CD14-positive monocyte (primary cell): ENCODE measurements around the gene OR5F1. TPM values are rescaled to one million over a fixed set of nuclear protein-coding genes. Genes with fewer than 3 reads are reported as not detected.

Experiments
- DNase-seq, 3 donors: peaks; one replicate each; pipeline ENCODE4 v3.0.0-alpha.2; 2011 to 2022
- H2AFZ ChIP-seq: 2 replicates; pipeline ENCODE4 v1.6.0; 2012; ENCODE audit warnings: mild to moderate bottlenecking, low read depth, low read length, inconsistent platforms; ENCODE audit not compliant: insufficient read depth, poor library complexity, severe bottlenecking
- H3K27ac ChIP-seq, 2 donors: 1 replicate in 1 of 2; 2 replicates in 1 of 2; pipeline ENCODE4 v1.5.1; 2012 to 2013; ENCODE audit warnings: low read length in 2 of 2, control low read depth in 1 of 2, inconsistent platforms in 1 of 2, low read depth in 1 of 2, mild to moderate bottlenecking in 1 of 2
- H3K27me3 ChIP-seq, 2 donors: one replicate each; pipeline versions ENCODE4 v1.6.0 to v1.6.1; 2011 to 2013; ENCODE audit warnings: low read length in 2 of 2; ENCODE audit not compliant: control insufficient read depth in 2 of 2, insufficient read depth in 2 of 2
- H3K36me3 ChIP-seq, 2 donors: replicated peaks in 1 of 2; 1 replicate in 1 of 2; 2 replicates in 1 of 2; pipeline versions ENCODE4 v1.5.1 to v1.6.1; 2012 to 2013; ENCODE audit warnings: low read length in 2 of 2, control low read depth in 1 of 2, inconsistent platforms in 1 of 2, mild to moderate bottlenecking in 1 of 2; ENCODE audit not compliant: insufficient read depth in 2 of 2, control insufficient read depth in 1 of 2
- H3K4me1 ChIP-seq, 2 donors: 1 replicate in 1 of 2; 2 replicates in 1 of 2; pipeline versions ENCODE4 v1.5.1 to v1.6.1; 2012 to 2013; ENCODE audit warnings: low read length in 2 of 2, control low read depth in 1 of 2, inconsistent platforms in 1 of 2, mild to moderate bottlenecking in 1 of 2, moderate library complexity in 1 of 2; ENCODE audit not compliant: insufficient read depth in 2 of 2, control insufficient read depth in 1 of 2
- H3K4me2 ChIP-seq: replicated peaks from 2 replicates; pipeline ENCODE3; 2012; ENCODE audit warnings: low read length, moderate library complexity, mild to moderate bottlenecking; ENCODE audit not compliant: poor library complexity, severe bottlenecking; ENCODE audit errors: extremely low read depth
- H3K4me3 ChIP-seq, 3 experiments: fragments of 200-600 bp in 1 of 3; sonication (generic) in 1 of 3; replicated peaks in 1 of 3; 1 replicate in 2 of 3; 2 replicates in 1 of 3; pipeline ENCODE4 v1.5.1; 2011 to 2013; ENCODE audit warnings: low read length in 3 of 3, mild to moderate bottlenecking in 3 of 3, control low read depth in 2 of 3, low read depth in 2 of 3, inconsistent platforms in 1 of 3, moderate library complexity in 1 of 3
- H3K79me2 ChIP-seq: 2 replicates; pipeline ENCODE4 v1.6.0; 2012; ENCODE audit warnings: mild to moderate bottlenecking, control low read depth, inconsistent platforms, low read length, moderate library complexity; ENCODE audit not compliant: insufficient read depth
- H3K9ac ChIP-seq: 2 replicates; pipeline ENCODE4 v1.6.0; 2017; ENCODE audit warnings: low read length, mild to moderate bottlenecking; ENCODE audit not compliant: insufficient read depth, poor library complexity, severe bottlenecking
- H3K9me3 ChIP-seq, 2 donors: replicated peaks in 1 of 2; 1 replicate in 1 of 2; 2 replicates in 1 of 2; pipeline versions ENCODE4 v1.5.1 to v1.6.1; 2012 to 2013; ENCODE audit warnings: low read length in 2 of 2, control low read depth in 1 of 2; ENCODE audit not compliant: control insufficient read depth in 1 of 2, insufficient read depth in 1 of 2
- H4K20me1 ChIP-seq: 2 replicates; pipeline ENCODE4 v1.6.0; 2012; ENCODE audit warnings: mild to moderate bottlenecking, low read length, control low read depth, moderate library complexity; ENCODE audit not compliant: insufficient read depth
- H3K27ac Mint-ChIP-seq, 7 donors: one replicate each; pipeline ENCODE4 v1.8.0; 2020; ENCODE audit warnings: mild to moderate bottlenecking in 7 of 7, mixed read lengths in 7 of 7, moderate library complexity in 6 of 7, inconsistent platforms in 2 of 7
- H3K27me3 Mint-ChIP-seq, 3 donors: one replicate each; pipeline ENCODE4 v1.8.0; 2021 to 2022; ENCODE audit warnings: low read depth in 3 of 3, mild to moderate bottlenecking in 3 of 3, mixed read lengths in 3 of 3, moderate library complexity in 3 of 3, inconsistent platforms in 1 of 3
- H3K36me3 Mint-ChIP-seq, 2 donors: one replicate each; pipeline ENCODE4 v1.8.0; 2020; ENCODE audit warnings: mixed read lengths in 2 of 2, inconsistent platforms in 1 of 2, mild to moderate bottlenecking in 1 of 2
- H3K4me1 Mint-ChIP-seq: one replicate; pipeline ENCODE4 v1.8.0; 2020; ENCODE audit warnings: mild to moderate bottlenecking, mixed read lengths
- H3K4me3 Mint-ChIP-seq, 2 donors: one replicate each; pipeline ENCODE4 v1.8.0; 2020; ENCODE audit warnings: mild to moderate bottlenecking in 2 of 2, mixed read lengths in 2 of 2, moderate library complexity in 1 of 2
- H3K9me3 Mint-ChIP-seq, 7 donors: one replicate each; pipeline ENCODE4 v1.8.0; 2020 to 2022; ENCODE audit warnings: mixed read lengths in 7 of 7, mild to moderate bottlenecking in 6 of 7, moderate library complexity in 6 of 7, inconsistent platforms in 2 of 7
- CTCF ChIP-seq: fragments of 200-600 bp; IDR thresholded peaks from one replicate; pipeline ENCODE4 v1.8.0; 2022; ENCODE audit warnings: antibody characterized with exemption, mild to moderate bottlenecking
- WGBS: methylation state at CpG from one replicate; pipeline ENCODE4 v1.1.5; 2013; ENCODE audit warnings: missing lambda C conversion rate; ENCODE audit not compliant: insufficient coverage; 5-methylcytosine and 5-hydroxymethylcytosine counted together
- intact Hi-C, 2 donors: fragments of 100-400 bp; cut with micrococcal nuclease; formaldehyde crosslinking; loops; one replicate each; pipeline versions ENCODE4 v1.15.0 to v1.15.1; 2023
- polyA plus RNA-seq, 3 donors: library from polyadenylated mRNA; depleted of rRNA in 1 of 3; unstranded in 2 of 3; stranded (reverse) in 1 of 3; fragments of 300-500 nt in 2 of 3; fragments of >200 nt in 1 of 3; fragmentation: Illumina TruSeq in 2 of 3; gene quantifications; 1 replicate in 2 of 3; 2 replicates in 1 of 3; pipeline ENCODE4 v1.2.3, GENCODE V29; 2012 to 2021

The OR5F1 gene
- polyA plus RNA-seq, 3 donors = not detected

- DNase-seq = no peak
- Histone ChIP-seq H3K9me3 (no peaks in the 10 kb centered on the region), H3K4me3 (no peak overlapping the region), H2AFZ (no peak overlapping the region), H3K9ac (no peak overlapping the region), H3K36me3 (no peaks in the 10 kb centered on the region), H3K79me2 (no peaks in the 10 kb centered on the region), H3K4me2 (no peak overlapping the region), H3K4me1 (no peaks in the 10 kb centered on the region), H4K20me1 (no peaks in the 10 kb centered on the region), H3K27ac (no peak overlapping the region), H3K27me3 (no peaks in the 10 kb centered on the region)
- Mint-ChIP-seq H3K9me3 (peaks cover 0 to 3% (median 0%) of the 10 kb centered on the region in 7 donors), H3K27ac (no peak overlapping the region), H3K4me1 (no peaks in the 10 kb centered on the region), H3K36me3 (no peaks in the 10 kb centered on the region), H3K4me3 (no peak overlapping the region), H3K27me3 (no peaks in the 10 kb centered on the region)
- intact Hi-C loops = no loop called here
- WGBS = no CpG with 5 or more reads among the region's 4 CpGs
- TF ChIP-seq CTCF = no peak
Measured at GRCh38 chr11:55956521-55956920, 37.9 kb downstream of the OR5F1 start.

GRCh38 chr11:55949330-55949729 is 45.1 kb downstream of the OR5F1 start:
- Mint-ChIP-seq H3K9me3 (no peaks in the 10 kb centered on the region), H3K4me1 (no peaks in the 10 kb centered on the region), H3K4me3 (no peak overlapping the region), H3K27me3 (no peaks in the 10 kb centered on the region), H3K27ac (no peak overlapping the region), H3K36me3 (no peaks in the 10 kb centered on the region)
- intact Hi-C loops = no loop called here
- 85% methylated on average over 4 of the region's 4 CpGs for WGBS
- no peak overlapping the region for H3K9ac ChIP-seq
- no peaks in the 10 kb centered on the region for H3K9me3 ChIP-seq
- H3K79me2 ChIP-seq = no peaks in the 10 kb centered on the region
- no peak overlapping the region for H2AFZ ChIP-seq
- no peaks in the 10 kb centered on the region for H3K36me3 ChIP-seq
- no peaks in the 10 kb centered on the region for H3K4me1 ChIP-seq
- H3K4me3 ChIP-seq = no peak overlapping the region
- DNase-seq = no peak
- TF ChIP-seq CTCF = no peak
- H4K20me1 ChIP-seq = no peaks in the 10 kb centered on the region
- H3K27me3 ChIP-seq = no peaks in the 10 kb centered on the region
- no peak overlapping the region for H3K4me2 ChIP-seq
- no peak overlapping the region for H3K27ac ChIP-seq

Other genes with a start within 250 kb of the OR5F1 start
- gene OR5D13, start 221.2 kb downstream of the OR5F1 start, polyA plus RNA-seq = not detected
- gene OR5D14, start 199.1 kb downstream of the OR5F1 start, polyA plus RNA-seq = not detected
- gene OR5L1, start 183.3 kb downstream of the OR5F1 start, polyA plus RNA-seq = not detected
- not detected for gene OR5D18, start 175.0 kb downstream of the OR5F1 start, polyA plus RNA-seq
- gene OR5L2, start 167.4 kb downstream of the OR5F1 start, polyA plus RNA-seq = not detected
- gene OR5D16, start 155.9 kb downstream of the OR5F1 start, polyA plus RNA-seq = not detected
- not detected for gene TRIM51, start 111.3 kb downstream of the OR5F1 start, polyA plus RNA-seq
- gene OR5W2, start 80.0 kb downstream of the OR5F1 start, polyA plus RNA-seq = not detected
- gene OR5I1, start 58.2 kb downstream of the OR5F1 start, polyA plus RNA-seq = not detected
- gene OR10AG1, start 24.7 kb downstream of the OR5F1 start, polyA plus RNA-seq = not detected
- gene OR5AS1, start 33.0 kb upstream of the OR5F1 start, polyA plus RNA-seq = not detected
- not detected for gene OR8I2, start 98.7 kb upstream of the OR5F1 start, polyA plus RNA-seq
- gene OR8H2, start 109.1 kb upstream of the OR5F1 start, polyA plus RNA-seq = not detected
- gene OR8H3, start 127.7 kb upstream of the OR5F1 start, polyA plus RNA-seq = not detected
- not detected for gene OR8J3, start 145.6 kb upstream of the OR5F1 start, polyA plus RNA-seq
- not detected for gene OR8K5, start 165.7 kb upstream of the OR5F1 start, polyA plus RNA-seq
- not detected for gene OR5J2, start 182.0 kb upstream of the OR5F1 start, polyA plus RNA-seq
- not detected for gene OR5T2, start 239.6 kb upstream of the OR5F1 start, polyA plus RNA-seq